NCI-H128 (cell line): ENCODE results near the gene SLC25A36.
A peak's percentile ranks its signal among the peaks of the same experiment; 100 is the strongest.
"Not testable (repeated sequence)": the region's sequence is repeated elsewhere in the genome, so short reads cannot be mapped to it uniquely, and the experiment has no call there.

Experiments
- DNase-seq: peaks from one replicate; lab custom pipeline; 2025; ENCODE audit not compliant: unreplicated experiment; lab: John Stamatoyannopoulos, UW

SLC25A36 gene

GRCh38 chr3:140994316-140994715 is 52.7 kb downstream of the SLC25A36 start:
- DNase-seq: no peak

DNA sequence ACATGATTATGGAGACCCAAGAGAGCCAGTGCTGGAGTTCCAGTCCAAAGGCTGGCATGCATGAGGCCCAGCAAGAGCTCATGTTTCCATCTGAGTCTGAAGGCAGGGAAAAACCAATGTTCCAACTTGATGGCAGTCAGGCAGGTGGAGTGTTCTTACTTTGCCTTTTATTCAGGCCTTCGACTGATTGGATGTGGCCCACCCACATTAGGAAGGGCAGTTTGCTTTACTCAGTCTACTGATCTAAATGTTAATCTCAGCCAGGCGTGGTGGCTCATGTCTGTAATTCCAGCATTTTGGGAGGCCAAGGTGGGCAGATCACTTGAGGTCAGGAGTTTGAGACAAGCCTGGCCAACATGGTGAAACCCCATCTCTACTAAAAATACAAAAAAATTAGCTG is 53.2 kb downstream of the SLC25A36 start:
- DNase-seq: not testable (repeated sequence)

GRCh38 chr3:140995881-140996280 is 54.2 kb downstream of the SLC25A36 start:
- DNase-seq: no peak

DNA sequence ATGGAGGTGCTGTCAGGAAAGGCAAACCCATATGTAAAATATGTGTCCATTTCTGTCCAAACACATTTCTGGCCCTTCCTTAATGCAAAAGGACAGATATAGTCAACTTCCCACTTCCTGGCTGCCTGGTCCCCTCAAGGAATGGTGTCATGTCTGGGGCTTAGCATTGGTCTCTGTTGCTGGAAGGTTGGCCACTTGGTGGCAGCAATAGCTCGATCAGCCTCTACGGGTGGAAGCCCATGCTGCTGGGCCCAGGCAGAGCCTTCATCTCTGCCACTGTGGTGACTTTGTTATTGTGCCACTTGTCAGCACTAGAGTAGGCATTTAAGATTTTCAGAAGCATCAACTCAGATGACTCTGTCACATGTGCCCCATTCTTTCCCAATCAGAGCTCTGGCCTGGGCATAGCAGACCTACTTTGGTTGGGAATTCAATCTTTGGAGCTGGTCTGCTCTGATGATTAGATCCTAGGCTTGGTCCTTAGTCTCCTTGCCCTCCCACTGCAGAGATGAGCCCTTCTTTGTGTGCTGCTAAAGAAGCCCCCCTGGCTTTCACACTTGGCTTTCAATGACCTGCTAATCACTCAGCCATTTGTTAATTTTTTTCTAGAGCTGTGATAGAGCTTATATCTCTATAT is 58.5 kb downstream of the SLC25A36 start:
- peak; percentile 20 for DNase-seq

- no peak for DNase-seq
These were observed 59.0 kb downstream of the SLC25A36 start for GRCh38 chr3:141000686-141001085.

DNA sequence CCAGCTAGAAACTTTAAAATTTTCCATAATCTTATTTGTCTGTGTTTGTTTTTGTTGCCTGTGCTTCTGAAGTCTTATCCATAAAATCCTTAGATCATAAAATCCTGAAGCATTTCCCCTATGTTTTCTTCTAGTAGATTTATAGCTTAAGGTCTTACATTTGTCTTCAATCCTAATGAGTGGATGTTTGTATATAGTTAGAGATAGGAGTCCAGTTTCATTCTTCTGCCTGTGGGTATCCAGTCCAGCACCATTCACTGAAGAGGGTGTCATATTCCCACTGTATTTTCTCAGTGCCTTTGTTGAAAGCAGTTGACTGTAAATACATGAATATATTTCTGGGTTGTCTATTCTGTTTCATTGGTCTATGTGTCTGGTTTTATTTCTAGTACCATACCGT is 64.7 kb downstream of the SLC25A36 start:
- no peak for DNase-seq

GRCh38 chr3:141009496-141009895 is 67.9 kb downstream of the SLC25A36 start:
- no peak for DNase-seq

DNA sequence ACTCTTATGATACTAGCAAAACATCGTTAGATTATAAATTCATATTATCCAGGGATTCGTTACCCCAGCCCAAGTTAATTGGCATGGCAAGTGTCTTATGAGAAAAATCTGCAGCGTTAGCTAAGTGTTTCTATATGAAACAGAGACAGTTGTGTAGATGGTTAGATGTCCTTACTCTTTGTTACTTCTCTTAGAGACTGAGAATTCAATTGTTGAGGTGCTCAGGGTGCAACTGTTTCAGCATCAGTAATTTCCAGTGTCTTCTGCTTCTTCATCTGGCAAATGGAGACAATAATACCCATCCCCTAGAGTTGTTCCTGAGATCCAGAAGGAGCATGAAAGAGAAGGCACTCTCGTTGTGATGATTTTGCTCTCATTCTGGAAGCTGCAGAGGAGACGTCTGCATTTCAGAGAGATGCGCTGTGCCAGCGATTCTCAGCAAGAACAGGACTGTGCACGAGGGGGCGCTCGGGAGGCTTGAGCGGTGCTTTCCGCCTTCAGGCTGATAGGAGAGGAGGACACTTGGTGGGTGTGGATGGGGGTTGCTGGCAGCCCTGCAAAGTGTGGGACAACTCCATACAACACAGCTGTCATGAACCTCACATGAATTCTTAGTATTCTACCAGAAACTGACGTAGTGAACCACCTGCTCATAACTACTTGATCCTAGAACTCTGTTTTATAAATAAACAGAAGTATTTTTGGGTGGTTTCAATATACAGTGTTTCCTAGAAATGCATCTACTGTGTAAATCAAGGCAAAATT is 69.8 kb downstream of the SLC25A36 start:
- peak; percentile 35 for DNase-seq

DNA sequence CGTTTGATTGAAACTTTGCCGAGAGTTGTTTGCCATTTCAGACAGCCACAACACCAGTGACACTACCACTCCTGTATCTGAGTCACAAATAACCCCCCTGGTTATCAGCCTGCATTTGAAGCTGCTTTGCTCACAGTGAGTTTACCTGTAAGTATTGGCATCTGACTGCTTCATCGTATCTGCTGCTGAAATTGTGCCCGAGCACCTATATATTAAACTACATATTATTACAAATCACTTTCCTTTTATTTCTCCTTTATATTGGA is 70.3 kb downstream of the SLC25A36 start:
- DNase-seq: no peak

DNA sequence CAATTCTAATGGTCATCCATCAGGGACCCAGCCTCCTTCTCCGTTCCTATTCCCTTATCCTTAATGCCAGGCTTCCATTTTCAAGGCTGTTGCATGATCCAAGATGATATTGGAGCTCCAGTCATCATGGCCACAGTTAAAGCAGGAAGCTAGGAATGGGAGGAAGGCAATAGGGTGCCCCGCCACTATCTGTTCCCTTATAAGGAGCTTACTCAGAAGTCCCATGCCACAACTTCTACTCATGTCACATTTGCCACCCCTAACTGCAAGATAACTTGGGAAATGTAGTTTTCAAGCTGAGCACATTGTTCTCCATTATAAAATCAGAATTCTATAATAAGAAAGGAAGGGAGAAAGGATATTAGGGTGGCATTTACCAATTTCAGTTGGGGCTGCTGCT is 70.9 kb downstream of the SLC25A36 start:
- no peak for DNase-seq

GRCh38 chr3:141015481-141015880 is 73.8 kb downstream of the SLC25A36 start:
- DNase-seq: no peak

DNA sequence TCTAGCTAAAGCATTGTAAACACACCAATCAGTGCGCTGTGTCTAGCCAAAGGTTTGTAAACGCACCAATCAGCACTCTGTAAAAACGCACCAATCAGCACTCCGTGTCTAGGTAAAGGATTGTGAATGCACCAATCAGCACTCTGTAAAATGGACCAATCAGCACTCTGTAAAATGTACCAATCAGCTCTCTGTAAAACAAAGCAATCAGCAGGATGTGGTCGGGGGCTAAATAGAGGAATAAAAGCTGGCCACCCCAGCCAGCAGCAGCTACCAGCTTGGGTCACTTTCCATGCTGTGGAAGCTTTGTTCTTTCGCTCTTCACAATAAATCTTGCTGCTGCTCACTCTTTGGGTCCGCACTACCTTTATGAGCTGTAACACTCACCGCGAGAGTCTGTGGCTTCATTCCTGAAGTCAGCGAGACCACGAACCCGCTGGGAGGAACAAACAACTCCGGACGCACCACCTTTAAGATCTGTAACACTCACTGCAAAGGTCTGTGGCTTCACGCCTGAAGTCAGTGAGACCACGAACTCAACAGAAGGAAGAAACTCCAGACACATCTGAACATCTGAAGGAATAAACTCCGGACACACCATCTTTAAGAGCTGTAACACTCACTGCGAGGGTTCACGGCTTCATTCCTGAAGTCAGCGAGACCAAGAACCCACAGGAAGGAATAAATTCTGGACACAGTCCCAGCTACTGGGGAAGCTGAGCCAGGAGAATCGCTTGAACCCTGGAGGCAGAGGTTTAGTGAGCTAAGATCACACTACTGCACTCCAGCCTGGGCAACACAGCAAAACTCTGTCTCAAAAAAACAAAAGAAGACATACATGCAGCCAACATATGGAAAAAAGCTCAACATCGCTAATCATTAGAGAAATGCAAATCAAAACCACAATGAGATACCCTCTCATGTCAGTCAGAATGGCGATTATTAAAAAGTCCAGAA is 76.0 kb downstream of the SLC25A36 start:
- not testable (repeated sequence) for DNase-seq

DNA sequence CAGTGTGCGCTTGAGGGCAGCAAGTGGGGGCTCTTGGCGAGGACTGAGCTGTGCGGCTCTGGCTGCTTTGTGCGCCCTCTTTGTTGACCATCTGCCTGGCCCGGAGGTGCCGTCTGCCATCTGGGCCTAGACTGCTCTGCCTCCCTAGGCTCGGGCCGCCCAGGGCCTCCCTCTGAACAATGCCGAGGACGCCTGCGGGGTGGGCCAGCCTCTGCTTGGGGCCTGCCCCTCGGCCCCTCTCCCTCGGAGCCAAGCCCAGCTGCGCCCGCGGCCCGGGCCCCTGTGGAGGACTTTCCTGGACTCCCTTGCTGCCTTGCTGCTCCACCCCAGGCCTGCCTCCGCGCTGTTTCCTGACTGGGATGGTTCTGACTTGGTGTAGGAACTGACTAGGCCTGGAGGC is 77.6 kb downstream of the SLC25A36 start:
- DNase-seq: no peak

DNA sequence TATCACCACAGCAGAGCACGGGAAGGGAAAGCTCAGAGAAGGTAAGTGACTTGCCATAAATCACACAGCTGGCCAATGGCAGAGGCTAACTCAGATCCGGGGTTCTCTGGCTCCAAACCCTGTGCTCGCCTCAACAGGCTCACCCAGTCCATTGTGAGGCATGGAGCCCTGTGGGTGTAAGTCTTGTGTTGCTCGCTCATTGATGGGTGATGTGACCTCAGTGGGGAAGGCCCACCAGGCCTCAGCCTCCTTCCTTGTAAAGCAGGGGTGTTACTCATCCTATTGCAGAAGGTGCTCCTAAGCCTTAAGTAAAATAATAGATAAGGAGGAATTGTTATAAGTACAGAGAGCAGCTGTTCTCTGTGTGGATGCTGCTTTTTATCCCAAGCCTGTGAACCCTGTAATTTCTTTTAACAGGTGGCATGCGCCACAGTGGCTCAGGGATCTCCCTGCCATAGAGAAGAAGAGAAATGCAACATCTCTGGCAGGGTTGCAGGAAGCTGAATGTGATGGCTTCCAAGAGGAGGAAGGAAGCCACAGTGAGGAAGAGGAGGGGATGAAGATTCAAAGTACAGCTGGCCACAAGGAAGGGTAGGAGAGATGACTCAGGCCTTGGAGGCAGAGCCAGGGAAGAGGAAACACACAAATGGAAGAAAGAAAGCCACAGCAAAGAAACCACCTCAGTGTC is 78.7 kb downstream of the SLC25A36 start:
- no peak for DNase-seq

DNA sequence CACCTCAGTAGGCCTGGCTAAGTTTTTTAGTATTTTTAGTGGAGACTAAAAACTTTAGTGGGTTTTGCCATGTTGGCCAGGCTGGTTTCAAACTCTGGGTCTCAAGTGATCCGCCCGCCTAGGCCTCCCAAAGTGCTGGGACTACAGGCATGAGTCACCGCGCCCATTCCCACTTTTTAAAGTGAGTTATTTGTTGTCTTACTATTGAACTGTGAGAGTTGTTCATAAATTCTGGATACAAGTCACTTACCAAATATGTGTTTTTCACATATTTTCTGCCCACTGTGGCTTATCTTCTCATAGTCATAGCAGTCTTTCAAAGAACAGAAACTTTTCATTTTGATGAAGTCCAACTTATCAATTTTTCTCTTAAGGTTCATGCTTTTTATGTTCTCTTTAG is 79.6 kb downstream of the SLC25A36 start:
- DNase-seq: no peak
